Fibroblast of skin of right quadriceps (primary cell): ENCODE data around the gene PEX14.

Experiments used
- DNase-seq: peaks from one replicate; pipeline ENCODE4 v3.0.0-alpha.2; 2013

The PEX14 gene

GRCh38 chr1:10597492-10598388 lies 123.0 kb downstream of the PEX14 start:
- no peak for DNase-seq

DNA sequence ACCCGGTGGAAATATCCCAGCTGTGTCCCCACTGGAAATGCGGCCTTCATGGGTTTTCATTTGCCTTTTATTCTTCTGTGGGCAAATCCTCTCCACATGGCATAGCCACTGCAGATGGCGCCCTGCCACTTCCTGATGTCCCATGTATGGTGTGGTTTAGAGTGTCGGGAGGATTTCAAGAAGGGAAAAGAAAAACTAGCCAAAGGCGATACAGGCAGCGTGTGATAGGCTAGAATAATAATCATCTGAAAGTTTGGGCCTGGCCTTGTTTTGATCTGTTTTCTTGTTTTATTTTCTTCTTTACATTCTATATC lies 123.6 kb downstream of the PEX14 start:
- DNase-seq, result no peak

DNA sequence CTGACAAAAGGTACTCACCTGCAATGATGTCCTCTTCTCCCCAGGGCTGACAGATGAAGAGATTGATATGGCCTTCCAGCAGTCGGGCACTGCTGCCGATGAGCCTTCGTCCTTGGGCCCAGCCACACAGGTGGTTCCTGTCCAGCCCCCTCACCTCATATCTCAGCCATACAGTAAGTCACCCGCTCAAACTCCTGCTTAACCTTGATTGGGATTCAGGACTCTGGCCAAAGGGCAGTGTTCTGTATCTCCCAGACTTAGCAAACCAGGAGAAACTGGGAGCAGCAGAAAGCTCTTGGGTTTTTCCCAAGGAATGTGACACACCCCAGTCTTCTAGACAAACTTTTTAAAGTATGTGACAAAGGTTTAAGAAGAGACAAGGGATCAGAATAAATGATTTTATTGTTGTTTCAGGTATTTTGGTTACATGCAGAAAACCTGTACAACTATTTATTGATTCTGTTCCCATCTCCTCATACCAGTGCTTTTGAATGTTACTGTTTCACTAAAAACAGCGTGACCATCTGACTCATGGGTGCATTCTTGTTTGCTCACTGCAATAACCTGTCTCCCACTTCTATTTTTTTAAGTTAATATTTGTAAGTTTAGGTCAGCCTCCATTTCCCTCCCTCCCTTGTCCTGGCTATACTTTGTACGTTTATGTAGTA lies 124.6 kb downstream of the PEX14 start:
- peak; percentile 51 for DNase-seq

GRCh38 chr1:10601342-10602070 lies 126.8 kb downstream of the PEX14 start:
- no peak for DNase-seq

- no peak for DNase-seq
Measured at GRCh38 chr1:10602936-10603335, 128.2 kb downstream of the PEX14 start.

- DNase-seq, result no peak
Measured at GRCh38 chr1:10604966-10605365, 130.2 kb downstream of the PEX14 start.

GRCh38 chr1:10606064-10606463 lies 131.3 kb downstream of the PEX14 start:
- no peak for DNase-seq

DNA sequence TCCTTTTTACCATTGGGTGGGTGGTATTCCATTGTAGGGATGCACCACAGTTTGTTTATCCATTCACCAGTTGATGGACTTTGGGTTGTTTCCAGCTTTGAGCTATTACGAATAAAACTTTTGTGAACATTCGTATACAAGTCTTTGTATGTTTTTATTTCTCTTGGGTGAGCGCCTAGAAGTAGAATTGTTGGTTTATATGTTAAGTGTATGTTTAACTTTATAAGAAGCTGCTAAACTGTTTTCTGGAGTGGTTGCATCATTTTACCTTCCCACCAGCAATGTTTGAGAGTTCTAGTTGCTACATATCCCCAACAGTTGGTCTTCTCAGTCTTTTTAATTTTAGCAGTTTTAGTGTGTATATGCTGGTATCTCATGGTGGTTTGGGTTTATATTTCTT lies 132.5 kb downstream of the PEX14 start:
- no peak for DNase-seq

GRCh38 chr1:10608690-10609089 lies 133.9 kb downstream of the PEX14 start:
- DNase-seq, result no peak

DNA sequence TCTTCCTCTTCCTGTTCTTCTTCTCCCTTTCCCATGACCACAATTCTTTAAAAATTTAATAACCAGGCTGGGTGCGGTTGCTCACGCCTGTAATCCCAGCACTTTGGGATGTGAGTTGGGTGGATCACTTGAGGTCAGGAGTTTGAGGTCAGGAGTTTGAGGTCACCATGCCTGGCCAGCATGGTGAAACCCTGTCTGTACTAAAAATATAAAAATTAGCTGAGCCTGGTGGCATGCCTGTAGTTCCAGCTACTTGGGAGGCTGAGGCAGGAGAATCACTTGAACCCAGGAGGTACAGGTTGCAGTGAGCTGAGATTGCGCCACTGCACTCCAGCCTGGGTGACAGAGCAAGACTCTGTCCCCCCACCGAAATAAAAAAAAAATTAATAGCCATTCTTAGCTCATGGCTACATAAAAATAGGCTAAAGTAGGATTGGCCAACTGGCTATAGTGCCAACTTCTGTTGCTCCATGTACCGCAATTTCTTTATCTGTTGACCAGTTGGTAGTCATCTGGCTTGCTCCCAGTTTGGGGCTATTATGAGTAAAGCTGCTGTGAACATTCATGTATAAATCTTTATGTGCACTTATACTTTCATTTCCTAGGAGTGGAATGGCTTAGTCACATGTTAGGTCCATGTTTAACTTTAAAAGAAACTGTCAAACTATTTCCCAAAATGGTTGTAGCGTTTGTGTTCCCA lies 136.3 kb downstream of the PEX14 start:
- DNase-seq, result no peak

GRCh38 chr1:10612436-10613160 lies 137.8 kb downstream of the PEX14 start:
- no peak for DNase-seq

DNA sequence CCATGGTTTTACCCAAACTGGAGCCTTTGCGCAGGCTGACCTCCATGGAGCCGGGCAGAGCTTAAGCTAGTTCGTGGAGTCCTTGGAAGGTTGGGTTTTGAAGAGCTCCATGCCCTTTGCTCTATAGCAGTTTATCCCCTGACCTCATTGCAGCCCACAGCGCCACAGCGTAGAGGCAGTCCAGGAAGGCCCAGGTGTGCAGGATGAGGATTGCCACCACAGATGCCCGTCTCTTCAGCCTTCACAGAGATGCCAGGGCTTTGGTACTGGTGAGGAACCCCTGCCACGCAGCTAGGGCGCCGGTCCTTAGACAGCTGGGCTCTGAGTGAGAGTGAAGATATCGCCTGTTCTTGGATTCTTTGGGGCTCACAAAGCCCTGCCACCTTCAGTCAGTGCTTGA lies 138.6 kb downstream of the PEX14 start:
- DNase-seq, result no peak

GRCh38 chr1:10613861-10614260 lies 139.1 kb downstream of the PEX14 start:
- DNase-seq, result no peak

DNA sequence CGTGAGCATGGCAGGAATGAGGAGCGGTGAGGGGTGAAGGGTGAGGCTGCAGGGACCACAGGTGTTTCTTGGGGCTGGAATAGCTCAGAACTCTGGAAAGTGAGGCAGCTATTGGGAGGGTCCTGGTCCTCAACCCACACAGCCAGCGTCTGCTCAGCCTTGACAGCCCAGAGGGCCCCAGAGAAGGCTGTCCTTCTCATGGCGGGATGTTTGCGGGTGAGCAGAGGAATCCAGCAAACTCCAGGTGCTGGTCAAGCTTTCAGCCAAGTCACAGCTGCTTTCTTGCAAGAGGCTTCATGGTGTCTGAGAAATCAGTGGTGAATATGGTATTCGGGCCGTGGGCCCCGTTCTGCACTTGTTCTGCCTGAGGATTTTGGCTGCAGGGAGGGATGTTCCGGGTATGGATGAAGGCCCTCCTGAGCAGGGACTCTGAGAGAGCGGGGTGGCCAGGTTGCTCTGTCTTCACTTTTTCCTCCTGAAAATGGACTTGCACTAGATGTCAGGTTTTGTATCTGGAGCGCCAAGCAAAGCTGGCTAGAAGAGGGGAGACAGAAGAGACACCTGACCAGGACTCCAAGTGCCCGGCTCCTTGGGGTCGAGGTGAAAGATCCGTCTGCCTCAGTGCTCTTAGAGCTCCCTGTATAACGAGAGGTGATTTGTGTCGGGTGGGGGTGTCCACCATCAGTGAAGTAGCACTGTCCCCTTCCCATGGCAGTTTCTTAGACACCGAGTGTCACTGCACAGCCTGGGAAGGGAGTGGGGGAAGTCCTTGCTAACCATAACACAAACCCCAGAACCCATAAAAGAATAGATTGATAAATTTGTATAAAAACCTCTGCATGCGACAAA lies 139.9 kb downstream of the PEX14 start:
- DNase-seq, result no peak

DNA sequence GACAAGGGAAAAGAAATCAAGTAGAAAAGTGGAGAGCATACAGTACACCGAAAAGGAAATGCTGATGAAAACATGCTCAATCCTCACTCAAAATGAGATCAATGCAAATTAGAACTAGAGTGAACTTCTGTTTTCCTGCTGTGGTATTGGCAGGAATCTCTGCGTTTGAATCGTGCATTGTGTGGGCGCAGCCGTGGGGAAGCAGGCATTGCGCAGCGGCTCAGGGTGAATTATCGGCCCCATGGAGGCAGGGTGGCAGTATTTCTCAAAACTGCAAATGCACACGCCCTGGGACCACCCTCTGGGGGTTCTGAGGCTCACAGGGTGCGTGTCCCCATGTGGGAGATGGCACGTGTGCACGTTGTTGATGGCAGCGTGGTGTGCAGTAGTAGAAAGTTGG lies 140.6 kb downstream of the PEX14 start:
- DNase-seq, result no peak

DNA sequence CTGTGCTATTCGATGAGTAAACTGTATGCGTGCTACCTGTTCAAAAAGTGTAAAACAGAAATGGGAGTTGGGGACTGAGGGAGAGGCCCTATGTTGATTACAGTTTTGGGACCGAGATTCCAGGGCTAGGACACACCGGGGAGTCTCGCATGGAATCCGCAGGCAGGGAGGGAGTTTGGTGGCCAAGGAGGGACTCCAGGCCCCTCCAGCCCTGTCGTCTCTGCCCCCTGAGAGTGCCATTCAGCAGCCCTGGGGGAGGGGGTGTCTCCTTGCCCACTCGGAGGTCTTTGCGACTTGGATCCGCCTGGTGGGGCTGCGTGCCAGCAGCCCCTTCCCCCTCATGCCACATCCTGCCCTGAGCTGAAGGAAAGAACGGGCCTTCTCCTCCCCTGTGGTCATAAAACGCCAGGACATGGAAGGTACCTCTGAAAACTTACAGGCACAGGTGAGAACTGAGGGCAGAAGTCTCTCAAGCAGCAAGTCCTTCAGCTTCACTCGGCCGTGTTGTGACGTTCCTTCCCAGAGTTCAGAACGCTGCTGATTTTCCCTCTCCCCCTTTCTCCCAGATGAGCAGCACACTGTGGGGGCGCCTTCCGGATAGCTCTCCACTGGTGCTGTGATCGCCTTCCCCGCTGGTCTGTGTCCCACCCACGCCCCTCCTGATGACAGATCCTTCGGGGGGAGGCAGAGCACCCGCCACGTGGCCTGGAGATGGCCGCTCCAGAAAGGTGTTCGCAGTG lies 141.4 kb downstream of the PEX14 start:
- DNase-seq, result no peak

- no peak for DNase-seq
Measured at GRCh38 chr1:10616696-10617095, 141.9 kb downstream of the PEX14 start.

DNA sequence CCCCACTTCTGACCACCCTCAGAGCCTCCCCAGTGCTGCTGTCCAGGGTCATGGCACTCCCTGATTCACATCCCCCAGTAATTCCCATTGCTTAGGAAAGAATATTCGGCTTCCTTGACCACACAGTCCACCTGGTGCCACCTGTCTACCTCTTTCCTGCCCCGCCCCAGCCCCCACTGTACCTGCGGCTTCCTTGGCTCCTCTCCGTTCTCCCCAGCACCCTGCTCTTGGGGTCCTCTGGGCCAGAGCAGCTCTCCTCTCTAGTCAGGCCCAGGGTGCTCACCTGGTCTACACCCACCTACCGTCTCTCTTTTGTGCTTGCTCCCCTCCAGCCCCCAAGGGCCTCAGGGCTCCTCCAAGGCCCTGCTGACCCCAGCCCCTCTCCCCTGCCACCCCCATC lies 142.6 kb downstream of the PEX14 start:
- no peak for DNase-seq

DNA sequence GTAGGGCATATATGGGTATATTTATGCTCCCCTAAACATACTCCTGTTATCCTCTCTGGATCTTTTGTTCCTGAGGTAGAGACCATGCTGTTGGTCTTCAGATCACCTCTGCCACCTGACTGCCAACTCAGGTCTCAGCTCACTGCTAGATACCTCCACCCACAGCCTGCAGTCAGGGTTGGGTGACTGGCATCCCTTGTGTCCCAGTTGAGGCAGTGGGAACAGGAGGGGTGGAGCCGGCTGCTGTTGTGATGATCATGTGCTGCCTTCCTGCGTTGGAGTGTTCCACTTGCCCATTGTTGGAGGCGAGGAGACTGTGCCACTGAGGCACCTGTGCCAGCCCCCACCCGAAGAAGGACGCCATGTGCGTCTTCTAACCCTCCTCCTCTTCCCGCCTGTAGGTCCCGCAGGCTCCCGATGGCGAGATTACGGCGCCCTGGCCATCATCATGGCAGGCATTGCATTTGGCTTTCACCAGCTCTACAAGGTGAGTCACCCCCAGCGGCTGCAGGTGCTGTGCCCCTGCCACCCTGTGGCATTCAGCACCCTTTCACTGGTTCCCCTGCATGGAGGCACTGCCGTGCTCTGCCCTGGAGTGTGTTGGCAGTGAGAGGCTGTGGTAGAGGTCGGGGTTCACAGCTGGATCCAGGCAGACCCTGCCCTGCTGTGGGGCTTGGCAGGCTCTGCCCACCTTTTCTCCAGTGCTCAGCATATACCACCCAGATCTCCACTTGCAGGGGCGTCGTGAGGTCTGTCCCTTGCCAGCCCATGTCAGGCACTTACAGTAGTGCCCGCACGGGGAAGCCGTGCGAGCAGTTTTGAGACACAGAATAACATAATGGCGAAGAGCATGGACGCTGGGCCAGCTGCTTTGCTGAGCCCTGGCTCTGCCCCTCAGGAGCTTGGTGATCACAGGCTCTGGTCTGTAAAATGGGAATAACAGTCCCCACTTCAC lies 143.5 kb downstream of the PEX14 start:
- DNase-seq, result no peak

DNA sequence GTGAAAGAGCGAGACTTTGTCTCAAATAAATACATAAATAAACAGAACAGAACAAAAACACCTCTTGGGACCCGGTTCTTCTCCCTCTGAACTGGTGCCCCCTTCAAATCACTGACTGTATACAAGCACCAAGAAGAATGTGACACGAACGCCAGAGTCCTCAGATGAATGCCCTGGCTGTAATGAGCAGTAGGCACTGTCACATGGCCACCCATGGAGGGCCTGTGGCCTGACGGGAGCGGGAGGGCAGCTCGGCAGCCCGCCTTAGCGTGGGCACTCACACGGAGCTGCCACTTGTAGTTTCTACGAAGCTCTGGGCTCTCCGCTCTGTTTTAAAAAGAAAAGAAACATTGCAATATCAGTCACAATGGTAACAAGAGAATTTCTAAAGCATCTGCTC lies 146.0 kb downstream of the PEX14 start:
- DNase-seq, result no peak
